Measurements from ENCODE around the gene MSL3.

The MSL3 gene

GRCh38 chrX:11759461-11760311 lies 1.6 kb downstream of the MSL3 start:
- peak; percentile 70 for DNase-seq

GRCh38 chrX:11760958-11761357 lies 2.9 kb downstream of the MSL3 start:
- DNase-seq = no peak

- DNase-seq = no peak
Measured at GRCh38 chrX:11764602-11765067, 6.6 kb downstream of the MSL3 start.

DNA sequence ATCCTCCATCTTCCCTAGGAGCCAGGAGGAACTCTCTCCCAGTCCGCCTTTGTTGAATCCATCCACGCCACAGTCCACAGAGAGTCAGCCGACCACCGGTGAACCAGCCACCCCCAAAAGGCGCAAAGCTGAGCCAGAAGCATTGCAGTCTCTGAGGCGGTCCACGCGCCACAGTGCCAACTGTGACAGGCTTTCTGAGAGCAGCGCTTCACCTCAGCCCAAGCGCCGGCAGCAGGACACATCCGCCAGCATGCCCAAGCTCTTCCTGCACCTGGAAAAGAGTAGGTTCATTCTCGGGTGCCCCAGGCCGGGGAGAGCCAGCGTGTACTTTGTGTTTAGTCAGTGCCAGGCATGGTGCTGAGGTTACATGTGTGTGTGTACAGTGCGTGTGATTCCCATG lies 7.4 kb downstream of the MSL3 start:
- no peak for DNase-seq

- DNase-seq = no peak
Measured at GRCh38 chrX:11766487-11766886, 8.4 kb downstream of the MSL3 start.

DNA sequence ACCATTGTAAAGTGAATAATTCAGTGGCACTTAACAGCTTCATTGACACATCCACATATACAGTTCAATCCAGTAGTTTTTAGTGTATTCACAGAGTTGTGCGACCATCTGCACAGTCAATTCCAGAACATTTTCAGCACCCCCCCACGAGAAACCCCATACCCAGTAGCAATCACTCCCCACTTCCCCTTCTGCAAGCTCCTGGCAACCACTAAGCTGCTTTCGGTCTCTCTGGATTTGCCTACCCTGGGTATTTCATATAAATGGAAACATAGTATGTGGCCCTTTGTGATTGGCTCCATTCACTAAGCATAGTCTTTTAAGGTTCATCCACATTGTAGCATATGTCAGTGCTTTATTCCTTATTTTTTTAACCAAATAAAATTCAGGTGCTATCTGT lies 10.0 kb downstream of the MSL3 start:
- no peak for DNase-seq

- DNase-seq = peak; percentile 38
Measured at GRCh38 chrX:11770320-11770719, 12.3 kb downstream of the MSL3 start.

DNA sequence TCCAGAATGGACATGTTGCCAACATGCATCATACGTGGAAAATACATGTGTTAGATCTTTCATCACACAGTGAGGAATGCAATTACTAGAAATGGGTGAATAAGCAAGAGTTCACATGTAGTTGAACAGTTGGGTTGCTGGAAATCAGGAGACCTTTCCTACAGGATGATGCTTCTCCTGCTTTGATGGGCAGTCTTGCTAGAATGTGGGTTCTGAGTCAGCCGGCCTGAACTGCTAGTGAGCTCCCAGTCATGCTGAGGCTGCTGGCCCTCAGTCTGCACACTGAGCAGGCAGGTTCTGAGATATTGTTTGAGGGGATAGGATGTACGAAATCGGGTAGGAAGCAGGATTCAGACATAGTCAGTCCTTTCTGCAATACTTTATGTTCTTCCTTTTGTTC lies 20.2 kb downstream of the MSL3 start:
- no peak for DNase-seq

- no peak for DNase-seq
Measured at GRCh38 chrX:11781133-11781532, 23.1 kb downstream of the MSL3 start.

DNA sequence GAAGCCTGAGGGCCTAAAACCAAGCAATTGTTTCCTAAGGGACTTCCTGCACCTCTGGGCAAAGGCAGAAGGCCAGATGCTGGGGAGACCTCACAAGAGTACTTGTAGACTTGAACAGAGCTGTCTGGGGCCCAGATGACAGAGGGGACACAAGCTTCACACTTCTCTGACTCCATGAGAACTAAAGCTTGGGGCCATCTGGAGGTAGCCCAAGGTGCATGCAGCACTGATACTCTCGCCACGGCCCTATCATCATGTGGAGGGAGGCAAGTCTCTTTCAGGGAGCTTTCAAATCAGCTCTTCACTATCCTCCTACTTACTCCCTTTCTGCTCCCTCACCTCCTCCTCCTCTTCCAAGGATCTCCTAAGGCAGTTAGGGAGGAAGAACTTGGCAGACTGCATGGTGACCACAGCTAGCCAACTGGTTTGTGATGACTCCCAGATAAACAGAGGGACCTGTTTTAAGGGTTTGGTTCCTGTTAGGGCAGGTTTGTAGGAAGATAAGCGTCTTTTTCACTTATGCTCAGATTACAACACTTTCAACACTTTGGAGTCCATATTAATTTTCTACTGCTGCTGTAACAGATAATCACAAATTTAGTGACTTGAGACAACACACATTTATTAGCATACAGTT lies 23.8 kb downstream of the MSL3 start:
- DNase-seq = no peak

- no peak for DNase-seq
Measured at GRCh38 chrX:11784543-11784942, 26.5 kb downstream of the MSL3 start.

GRCh38 chrX:11786862-11787261 lies 28.8 kb downstream of the MSL3 start:
- DNase-seq = no peak

DNA sequence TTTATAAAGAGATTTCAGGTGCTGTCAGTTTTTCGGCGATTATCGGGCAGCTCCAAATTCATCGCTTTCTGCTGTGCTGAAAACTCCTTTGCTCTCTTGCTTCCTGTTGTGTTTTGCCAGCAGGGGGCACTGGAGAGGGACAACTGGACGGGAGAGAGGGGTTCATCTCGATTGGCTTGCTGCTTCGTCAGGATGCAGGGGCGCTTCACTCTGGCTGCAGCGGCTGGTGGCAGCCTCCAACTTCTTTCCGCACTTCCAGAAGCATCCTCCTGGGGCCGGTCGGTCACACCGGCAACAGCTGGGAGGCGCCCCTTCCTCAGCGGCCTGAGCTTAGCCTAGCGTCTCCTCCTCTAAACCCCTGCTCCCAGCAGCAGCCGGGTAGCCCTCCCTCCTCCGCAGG lies 29.5 kb downstream of the MSL3 start:
- DNase-seq = peak; percentile 85

- no peak for DNase-seq
Measured at GRCh38 chrX:11789809-11790208, 31.8 kb downstream of the MSL3 start.

DNA sequence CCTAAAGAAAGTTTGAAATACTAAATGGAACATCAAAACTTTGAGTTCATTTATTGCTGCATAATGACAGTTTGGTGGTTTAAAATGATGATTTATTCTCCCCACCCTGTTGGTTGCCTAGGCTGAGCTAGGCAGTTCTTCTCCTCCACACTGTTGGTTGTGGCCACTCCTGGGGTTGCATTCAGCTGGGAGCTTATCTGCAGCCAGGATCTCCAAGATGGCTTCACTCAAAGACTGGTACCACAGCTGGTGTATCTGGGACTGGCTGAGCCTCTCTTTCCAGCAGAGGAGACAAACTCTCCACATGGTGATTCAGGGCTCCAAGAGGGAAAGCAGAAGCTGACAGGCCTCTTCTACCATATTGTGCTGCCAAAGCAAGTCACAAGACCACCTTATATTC lies 33.1 kb downstream of the MSL3 start:
- no peak for DNase-seq

- no peak for DNase-seq
Measured at GRCh38 chrX:11791537-11791936, 33.5 kb downstream of the MSL3 start.

- peak; percentile 68 for DNase-seq
Measured at GRCh38 chrX:11792461-11793421, 34.7 kb downstream of the MSL3 start.

GRCh38 chrX:11793734-11794133 lies 35.7 kb downstream of the MSL3 start:
- DNase-seq = no peak

DNA sequence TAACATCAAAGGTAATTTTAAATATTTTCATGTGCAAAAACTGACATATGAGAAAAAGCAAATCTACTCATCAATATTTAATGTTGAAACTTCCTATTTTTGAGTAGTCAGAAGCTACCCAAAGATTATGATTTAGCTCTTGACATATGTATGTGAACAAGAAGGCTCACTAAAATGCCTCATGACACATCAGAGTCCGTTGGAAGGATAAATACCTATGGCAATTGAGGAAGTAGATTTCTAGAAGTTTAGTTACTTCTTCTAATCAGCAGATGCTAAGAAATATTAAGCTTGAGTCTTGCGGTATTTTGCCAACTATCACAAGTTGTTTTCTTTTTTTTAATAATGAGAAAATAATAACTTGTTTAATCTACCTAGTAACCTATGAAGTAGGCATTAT lies 55.3 kb downstream of the MSL3 start:
- DNase-seq = no peak
